GM19438 (cell line): ENCODE measurements around the gene TNFSF13B.
"Not testable (repeated sequence)": the region's sequence is repeated elsewhere in the genome, so short reads cannot be mapped to it uniquely, and the experiment has no call there.

Source experiments
- ATAC-seq: cut with Tn5 transposase; IDR thresholded peaks from one replicate; pipeline ENCODE4 v1.9.1; 2021; ENCODE audit warnings: low read depth; ENCODE audit not compliant: unreplicated experiment

TNFSF13B gene

DNA sequence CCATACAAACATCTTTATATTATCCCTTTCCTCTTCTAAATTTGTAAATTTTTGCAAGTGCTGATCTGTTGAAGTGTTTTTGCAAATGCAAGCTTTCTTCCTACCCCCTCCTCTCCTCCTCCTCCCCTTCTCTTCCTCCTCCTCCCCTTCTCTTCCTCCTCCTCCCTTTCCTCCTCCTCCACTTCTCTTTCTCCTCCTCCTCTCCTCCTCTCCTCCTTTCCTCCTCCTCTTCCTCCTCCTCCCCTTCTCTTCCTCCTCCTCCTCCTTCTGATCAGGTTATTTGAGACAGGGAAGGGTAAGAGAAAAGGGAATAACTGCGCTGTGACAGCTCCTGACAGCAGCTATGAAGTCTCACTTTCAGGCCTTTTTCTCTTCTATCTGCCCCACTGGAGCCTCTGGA, 8.9 kb downstream of the TNFSF13B start:
- ATAC-seq = no peak

- ATAC-seq = no peak
Measured at GRCh38 chr13:108281901-108282300, 12.4 kb downstream of the TNFSF13B start.

DNA sequence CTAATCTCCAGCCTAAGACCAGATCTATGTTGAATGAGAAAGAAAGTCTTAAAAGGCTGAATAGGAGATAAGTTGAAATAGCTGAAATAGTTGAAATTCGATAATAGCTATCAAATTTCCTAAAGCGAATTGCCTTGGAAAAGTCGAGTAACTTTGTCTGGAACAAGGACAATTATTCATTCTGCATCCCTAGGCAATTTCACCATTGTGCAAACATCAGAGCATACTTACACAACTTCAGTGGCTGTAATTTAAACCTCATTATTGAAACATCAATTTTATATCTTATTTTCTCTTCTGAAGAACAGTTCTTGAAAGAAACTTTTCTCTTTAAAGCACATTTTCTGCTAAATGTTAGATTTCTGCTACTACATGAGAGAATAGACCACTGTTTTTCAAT, 13.6 kb downstream of the TNFSF13B start:
- no peak for ATAC-seq

DNA sequence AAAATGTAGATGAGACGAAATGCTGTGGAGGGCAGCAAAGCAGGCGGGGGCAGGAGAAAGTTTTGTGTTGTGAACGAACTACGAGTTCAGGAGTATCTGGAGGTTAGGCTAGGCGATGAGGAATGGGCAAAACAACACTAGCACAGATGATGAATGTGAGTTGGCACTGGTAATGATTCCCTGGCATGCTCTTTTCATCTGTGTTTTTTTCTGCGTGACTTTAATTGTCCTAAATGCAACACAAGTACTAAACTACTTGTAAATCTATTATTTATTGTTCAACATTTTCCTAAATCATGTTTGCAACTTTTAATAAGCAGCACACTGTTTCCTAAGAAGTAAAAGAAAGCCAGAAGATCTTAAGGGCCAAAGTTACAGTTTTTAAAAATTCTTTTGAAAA, 19.2 kb downstream of the TNFSF13B start:
- ATAC-seq = no peak

DNA sequence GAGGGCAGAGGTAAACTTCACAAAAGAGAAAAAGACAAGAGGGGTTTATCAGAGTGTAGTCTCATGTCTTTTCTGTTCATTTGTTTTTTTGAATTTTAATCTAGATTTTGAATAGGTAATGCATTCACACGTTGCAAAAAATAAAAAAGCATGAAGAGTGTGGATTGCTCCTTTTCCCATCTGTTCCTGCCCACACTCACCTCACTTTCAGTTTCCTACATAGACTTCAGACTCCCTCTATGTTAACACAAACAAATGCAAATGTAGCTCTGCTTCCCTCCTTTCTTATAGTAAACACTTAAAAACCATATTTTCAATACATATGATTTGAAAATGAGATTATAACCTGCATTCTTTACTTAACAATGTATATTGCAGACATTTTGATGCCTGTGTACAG, 20.3 kb downstream of the TNFSF13B start:
- no peak for ATAC-seq

DNA sequence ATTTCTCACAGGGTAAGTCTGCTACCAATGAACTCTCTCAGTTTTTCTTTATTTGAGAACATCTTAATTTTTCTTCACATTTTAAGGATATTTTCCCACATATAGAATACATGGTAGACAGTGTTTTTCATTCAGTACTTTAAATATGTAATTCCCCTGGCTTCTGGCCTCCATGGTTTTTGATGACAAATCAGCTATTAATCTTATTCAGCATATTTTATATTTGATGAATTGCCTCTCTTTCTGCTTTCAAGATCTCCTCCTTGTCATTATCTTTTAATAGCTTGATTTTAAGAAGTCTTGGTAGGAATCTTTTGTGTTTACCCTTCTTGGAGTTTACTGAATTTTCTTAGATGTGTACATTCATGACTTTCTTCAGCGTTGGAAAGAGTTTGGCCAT, 27.6 kb downstream of the TNFSF13B start:
- ATAC-seq = no peak

- ATAC-seq = no peak
Measured at GRCh38 chr13:108302279-108302678, 32.8 kb downstream of the TNFSF13B start.

DNA sequence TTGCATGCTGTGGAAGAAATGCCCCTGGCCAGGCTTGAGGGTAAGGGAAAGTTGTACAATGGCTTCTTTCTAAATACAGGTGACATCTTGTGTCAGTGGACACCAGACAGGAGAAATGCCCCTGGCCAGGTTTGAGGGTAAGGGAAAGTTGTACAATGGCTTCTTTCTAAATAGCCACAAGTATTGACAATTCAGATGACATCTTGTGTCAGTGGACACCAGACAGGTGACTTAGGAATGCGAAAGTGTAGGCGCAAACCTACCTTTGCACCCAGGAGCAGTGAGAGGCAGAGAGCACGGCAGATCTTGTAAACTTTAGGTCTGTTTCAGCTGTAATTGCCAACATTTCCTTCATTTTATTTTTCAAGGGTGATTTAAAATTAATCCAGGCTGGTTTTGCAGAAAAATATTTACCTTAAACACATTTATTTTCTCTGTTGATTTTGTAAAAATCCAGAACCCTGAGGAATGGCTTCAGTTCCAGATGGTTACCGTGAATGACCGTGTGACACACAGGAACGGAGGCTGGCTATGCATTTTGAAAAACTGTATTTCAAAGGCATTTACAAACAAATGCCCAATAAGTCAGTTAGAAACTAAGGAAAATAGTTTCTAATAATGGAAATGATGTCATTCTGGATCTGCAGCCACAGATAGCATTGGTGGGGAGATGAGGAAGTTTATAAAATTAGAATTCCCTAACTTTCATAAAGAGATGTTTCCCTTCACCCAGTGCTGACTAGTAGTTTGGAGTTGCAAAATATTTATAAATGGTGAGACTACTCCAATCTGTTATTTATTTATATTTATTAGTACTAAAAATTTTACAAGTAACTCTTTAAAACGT, 34.9 kb downstream of the TNFSF13B start:
- no peak for ATAC-seq

- no peak for ATAC-seq
Measured at GRCh38 chr13:108305655-108306054, 36.1 kb downstream of the TNFSF13B start.

DNA sequence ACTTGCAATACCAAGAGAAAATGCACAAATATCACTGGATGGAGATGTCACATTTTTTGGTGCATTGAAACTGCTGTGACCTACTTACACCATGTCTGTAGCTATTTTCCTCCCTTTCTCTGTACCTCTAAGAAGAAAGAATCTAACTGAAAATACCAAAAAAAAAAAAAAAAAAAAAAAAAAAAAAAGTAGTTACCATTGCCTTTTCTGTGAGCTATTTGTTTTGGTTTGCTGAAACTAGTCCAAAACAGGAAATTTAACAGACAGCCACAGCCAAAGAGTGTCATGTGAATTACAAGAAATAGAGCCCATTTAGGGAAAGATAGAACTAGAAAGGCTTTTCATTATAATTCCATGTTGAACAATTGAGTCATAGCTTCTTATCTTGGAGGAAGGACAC, 37.3 kb downstream of the TNFSF13B start:
- ATAC-seq = no peak

DNA sequence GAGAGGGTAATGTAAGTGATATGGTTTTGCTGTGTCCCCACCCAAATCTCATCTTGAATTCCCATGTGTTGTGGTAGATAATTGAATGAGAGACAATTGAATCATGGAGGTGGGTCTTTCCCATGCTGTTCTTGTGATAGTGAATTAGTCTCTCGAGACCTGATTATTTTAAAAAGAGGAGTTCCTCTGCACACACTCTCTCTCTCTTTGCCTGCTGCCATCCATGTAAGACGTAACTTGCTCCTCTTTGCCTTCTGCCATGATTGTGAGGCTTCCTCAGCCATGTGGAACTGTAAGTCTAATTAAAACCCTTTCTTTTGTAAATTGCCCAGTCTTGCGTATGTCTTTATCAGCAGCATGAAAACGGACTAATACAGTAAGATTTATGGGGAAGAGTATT, 42.1 kb downstream of the TNFSF13B start:
- ATAC-seq = not testable (repeated sequence)

- no peak for ATAC-seq
Measured at GRCh38 chr13:108313382-108313781, 43.9 kb downstream of the TNFSF13B start.

- ATAC-seq = peak; percentile 83
Measured at GRCh38 chr13:108315273-108315672, 45.8 kb downstream of the TNFSF13B start.

- no peak for ATAC-seq
Measured at GRCh38 chr13:108315991-108316390, 46.5 kb downstream of the TNFSF13B start.

DNA sequence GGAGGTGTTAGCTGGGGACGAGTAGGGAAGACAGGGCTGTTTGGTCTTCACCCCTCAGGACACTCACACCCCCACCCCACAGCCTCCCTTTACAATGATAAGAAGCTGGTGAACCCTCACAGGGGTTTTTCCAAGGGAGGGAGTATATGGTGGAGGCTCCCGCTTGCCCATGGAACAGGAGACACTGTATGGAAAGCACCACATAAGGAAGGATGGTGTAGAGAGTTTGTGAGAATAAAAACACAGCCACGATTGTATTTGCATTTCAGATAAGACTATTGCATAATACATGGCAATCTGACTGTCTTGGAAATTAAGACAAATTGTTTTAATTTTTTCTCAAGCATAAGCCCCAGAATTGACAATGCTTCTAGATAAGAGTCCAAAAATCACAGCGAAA, 46.9 kb downstream of the TNFSF13B start:
- ATAC-seq = no peak

DNA sequence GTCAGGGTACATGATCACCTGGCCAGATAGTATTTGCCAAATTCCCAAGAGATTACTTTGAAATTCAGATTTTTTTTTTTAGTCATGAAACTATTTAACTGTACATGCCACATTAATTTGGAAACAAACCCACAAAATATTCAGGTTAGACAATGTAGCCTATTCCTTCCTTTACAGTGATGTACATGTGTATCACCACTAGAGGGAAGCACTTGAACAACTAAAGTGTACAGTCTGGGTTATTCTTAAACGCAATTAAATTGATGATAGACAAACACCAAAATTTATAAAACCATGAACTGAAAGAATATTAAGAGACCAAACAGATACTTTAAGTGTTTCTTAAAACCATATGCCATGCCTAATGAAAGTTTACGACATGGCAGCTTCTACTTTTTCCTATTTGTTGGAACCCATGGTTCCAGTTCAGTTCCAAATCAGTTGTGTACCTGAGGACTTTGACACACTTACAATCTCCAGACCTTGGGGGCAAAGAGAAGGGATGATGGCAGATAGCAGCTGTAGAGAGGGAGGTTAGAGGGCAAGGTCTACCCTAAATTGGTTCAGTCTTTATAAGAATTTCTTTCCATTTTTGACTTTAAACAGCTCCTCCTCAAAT, 52.8 kb downstream of the TNFSF13B start:
- peak; percentile 83 for ATAC-seq

DNA sequence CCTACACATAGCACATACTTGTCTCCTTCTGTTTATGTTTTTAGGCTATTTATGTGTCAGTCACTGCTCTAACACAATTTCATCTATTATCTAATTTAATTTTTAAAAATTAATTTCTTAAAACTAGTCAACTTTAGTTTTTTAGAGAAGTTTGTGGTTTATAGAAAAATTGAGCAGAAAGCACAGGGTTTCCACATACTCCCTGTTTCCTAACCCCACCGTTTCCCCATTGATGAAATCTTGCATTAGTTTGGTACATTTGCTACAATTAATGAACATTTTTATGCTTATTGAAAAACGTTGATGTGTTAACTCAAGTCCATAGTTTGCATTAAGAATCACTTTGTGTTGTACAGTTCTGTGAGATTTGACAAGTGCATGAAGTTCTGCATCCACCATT, 53.5 kb downstream of the TNFSF13B start:
- no peak for ATAC-seq

DNA sequence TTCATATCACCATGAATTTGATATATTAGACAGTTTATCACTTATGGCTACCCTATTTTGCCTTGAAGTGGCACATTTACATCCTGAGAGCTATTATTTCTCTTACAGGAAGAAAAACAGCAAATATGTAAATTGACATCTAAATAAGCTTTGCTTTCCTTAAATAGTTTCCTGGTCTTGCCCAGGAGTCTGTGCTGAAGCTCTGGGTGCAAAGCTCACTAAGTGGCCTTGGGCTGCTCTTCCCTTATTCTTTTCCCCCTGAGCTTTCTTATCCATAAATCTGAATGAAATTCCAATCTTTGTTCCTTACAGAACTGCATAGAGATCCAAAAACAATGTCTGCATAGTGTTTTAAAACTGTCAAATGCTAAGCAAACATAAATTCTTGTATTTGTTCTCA, 56.3 kb downstream of the TNFSF13B start:
- ATAC-seq = no peak

DNA sequence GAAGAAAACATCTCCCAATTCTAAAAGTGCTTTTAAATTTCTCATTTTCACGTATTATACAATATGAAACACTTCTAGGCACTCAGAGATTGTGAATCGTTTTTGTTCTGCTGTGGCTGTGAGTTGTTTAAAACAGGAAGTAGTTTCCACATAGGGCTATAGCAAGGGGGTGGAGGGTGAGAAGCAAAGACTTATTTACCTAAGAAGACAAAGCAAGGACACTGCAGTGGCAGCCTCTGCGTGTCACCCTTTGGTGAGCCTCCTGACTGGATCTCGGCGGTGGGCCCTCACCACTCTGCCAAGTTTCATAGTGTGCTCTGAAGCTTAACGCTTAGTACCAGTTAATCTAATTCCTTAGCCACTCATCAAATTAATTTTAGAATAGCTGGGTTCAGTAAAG, 56.8 kb downstream of the TNFSF13B start:
- peak; percentile 87 for ATAC-seq

DNA sequence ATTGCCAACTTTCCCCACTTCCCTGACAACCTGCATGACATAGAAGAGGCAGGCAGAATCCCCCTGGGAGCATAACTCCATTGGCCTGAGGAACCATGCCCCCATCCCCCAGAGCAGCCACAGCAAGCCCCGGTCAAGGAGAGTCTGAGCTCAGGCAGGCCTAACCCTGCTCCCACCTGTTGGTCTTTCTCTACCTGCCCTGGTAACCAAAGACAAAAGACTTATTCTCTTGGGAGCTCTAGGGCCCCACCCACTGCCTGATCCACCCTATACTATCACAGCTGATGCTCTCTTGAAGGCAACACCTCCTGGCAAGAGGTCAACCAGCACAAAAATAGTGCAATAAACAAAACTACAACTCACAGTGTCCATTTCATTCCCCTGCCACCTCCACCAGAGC, 59.3 kb downstream of the TNFSF13B start:
- no peak for ATAC-seq

GRCh38 chr13:108332791-108333190, 63.3 kb downstream of the TNFSF13B start:
- ATAC-seq = no peak
